Measurements from ENCODE around the gene TRIM26.

Gene TRIM26

DNA sequence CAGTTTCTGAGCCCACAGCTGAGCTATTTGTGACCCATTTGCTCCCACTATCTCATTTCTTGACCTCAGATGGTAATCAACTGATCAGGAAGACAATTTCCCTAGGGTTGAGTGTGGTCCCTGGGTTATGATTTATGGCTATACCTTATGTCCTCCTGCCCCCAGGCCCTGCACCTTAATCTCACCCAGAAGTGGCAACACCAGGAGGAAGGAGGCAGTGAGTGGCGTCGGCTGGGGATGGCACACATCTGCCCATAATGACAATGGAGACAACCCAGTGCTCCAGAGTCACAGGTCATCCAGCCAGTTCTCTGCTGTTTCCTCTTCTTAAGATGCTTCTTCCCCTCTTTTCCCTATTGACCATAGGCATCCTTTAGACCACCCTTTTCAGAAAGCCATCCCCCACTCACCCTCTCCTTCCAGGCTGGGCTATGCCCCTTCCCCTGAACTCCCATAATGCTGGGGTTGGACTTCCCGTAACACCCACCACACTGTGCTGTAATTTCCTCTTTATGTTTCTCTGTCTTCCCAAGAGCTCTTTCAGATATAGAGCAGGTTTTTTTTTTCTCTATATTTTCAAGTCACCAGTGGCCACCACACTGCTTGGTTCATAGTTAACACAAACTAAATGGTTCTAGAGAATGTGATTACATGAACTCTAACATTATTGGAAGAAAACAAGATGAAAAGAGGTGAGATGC lies 60.1 kb downstream of the TRIM26 start:
- Histone ChIP-seq H3K27me3 (ENCODE audit: insufficient read depth, low read length, poor library complexity) (peaks cover 30% of the 10 kb centered on the region), H3K27ac (ENCODE audit: low read length) (no peak overlapping the region), H2AFZ (ENCODE audit: low read depth, low read length) (no peak overlapping the region), H3K4me2 (ENCODE audit: insufficient read depth, low read length) (no peak overlapping the region), H3K4me3 (ENCODE audit: low read depth in 1 of 2, low read length in 2 of 2) (no peak overlapping the region), H3K4me1 (ENCODE audit: insufficient read depth, low read length) (no peaks in the 10 kb centered on the region), H3K79me2 (ENCODE audit: insufficient read depth, low read length) (no peaks in the 10 kb centered on the region), H4K20me1 (ENCODE audit: insufficient read depth, low read length) (peaks cover 2% of the 10 kb centered on the region; the same call in 1 of the 2 replicates), H3K9me3 (ENCODE audit: insufficient read depth, low read length, severe bottlenecking) (no peaks in the 10 kb centered on the region), H3K36me3 (ENCODE audit: insufficient read depth, low read length) (no peaks in the 10 kb centered on the region), H3K9ac (ENCODE audit: low read depth, low read length) (no peak overlapping the region)
- no peak for DNase-seq
- no peak for TF ChIP-seq EZH2 (IDR thresholded peaks at IDR 0.05; ENCODE audit: borderline replicate concordance, low read depth, low read length, severe bottlenecking)
- TF ChIP-seq, protein P1, sequence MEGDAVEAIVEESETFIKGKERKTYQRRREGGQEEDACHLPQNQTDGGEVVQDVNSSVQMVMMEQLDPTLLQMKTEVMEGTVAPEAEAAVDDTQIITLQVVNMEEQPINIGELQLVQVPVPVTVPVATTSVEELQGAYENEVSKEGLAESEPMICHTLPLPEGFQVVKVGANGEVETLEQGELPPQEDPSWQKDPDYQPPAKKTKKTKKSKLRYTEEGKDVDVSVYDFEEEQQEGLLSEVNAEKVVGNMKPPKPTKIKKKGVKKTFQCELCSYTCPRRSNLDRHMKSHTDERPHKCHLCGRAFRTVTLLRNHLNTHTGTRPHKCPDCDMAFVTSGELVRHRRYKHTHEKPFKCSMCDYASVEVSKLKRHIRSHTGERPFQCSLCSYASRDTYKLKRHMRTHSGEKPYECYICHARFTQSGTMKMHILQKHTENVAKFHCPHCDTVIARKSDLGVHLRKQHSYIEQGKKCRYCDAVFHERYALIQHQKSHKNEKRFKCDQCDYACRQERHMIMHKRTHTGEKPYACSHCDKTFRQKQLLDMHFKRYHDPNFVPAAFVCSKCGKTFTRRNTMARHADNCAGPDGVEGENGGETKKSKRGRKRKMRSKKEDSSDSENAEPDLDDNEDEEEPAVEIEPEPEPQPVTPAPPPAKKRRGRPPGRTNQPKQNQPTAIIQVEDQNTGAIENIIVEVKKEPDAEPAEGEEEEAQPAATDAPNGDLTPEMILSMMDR (IDR thresholded peaks at IDR 0.05; ENCODE audit: borderline replicate concordance, extremely low read depth, low read length, poor library complexity, severe bottlenecking) = no peak
- no peak for ATAC-seq (ENCODE audit: insufficient read depth, low read depth)

DNA sequence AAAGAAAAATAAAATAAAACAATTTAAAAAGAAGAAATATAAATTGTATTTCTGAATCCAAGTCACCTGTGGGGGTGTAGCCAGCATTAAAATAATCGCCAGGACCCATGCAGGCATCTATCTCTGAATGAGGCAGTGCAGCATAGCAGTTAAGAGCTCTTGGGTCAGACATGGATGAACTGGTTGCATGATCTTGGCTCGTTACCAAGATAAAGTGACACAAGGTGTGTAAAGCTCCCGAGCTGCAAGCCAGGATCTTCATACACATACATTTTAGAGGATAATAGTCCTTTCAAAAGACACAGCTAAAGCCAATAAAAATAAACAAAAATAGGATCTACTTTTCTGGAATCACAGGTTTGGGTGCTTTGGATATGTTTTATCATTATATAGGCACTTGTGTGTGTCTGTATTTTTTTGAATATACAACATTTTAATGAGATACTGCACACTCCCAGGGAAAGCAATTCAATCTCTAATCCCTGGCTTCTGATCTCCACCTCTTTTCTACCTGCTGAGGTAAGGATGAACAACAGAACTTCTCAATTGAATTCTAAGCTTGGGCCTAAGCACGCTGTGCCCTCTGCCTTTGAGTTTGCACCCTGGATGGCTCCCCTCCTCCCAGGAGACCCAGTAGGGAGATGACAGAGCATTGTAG lies 61.1 kb downstream of the TRIM26 start:
- H3K79me2 ChIP-seq (ENCODE audit: insufficient read depth, low read length) = no peaks in the 10 kb centered on the region
- no peak overlapping the region for H3K27ac ChIP-seq (ENCODE audit: low read length)
- H2AFZ ChIP-seq (ENCODE audit: low read depth, low read length) = no peak overlapping the region
- peaks cover 37% of the 10 kb centered on the region for H3K27me3 ChIP-seq (ENCODE audit: insufficient read depth, low read length, poor library complexity)
- no peak for TF ChIP-seq EZH2 (IDR thresholded peaks at IDR 0.05; ENCODE audit: borderline replicate concordance, low read depth, low read length, severe bottlenecking)
- TF ChIP-seq, protein P1 (IDR thresholded peaks at IDR 0.05; ENCODE audit: borderline replicate concordance, extremely low read depth, low read length, poor library complexity, severe bottlenecking) = no peak
- H3K4me1 ChIP-seq (ENCODE audit: insufficient read depth, low read length) = no peaks in the 10 kb centered on the region
- no peak overlapping the region for H3K4me3 ChIP-seq (ENCODE audit: low read depth in 1 of 2, low read length in 2 of 2)
- DNase-seq = no peak
- no peak overlapping the region for H3K4me2 ChIP-seq (ENCODE audit: insufficient read depth, low read length)
- no peaks in the 10 kb centered on the region for H3K36me3 ChIP-seq (ENCODE audit: insufficient read depth, low read length)
- H3K9me3 ChIP-seq (ENCODE audit: insufficient read depth, low read length, severe bottlenecking) = no peaks in the 10 kb centered on the region
- no peak overlapping the region for H3K9ac ChIP-seq (ENCODE audit: low read depth, low read length)
- H4K20me1 ChIP-seq (ENCODE audit: insufficient read depth, low read length) = peaks cover 2% of the 10 kb centered on the region; the same call in 1 of the 2 replicates
- ATAC-seq (ENCODE audit: insufficient read depth, low read depth) = no peak

DNA sequence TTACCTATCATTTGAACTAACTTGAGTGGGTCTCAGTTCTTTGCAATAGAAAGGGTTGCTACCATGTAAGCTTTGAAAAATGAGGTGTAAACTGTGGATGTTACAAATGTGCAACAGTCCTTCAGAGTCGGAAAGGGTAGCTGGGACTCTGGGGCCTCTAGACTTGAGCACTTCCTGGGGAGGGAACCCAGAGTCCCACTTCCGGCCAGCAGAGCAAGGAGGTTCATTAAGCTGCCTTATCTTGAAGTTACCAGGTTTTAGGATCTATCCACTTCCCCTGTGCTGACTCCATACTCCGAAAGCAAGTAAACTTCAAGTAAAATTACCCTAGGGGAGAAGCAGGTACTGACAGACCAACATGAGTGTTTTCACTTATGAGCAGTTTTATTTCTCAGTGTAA lies 61.6 kb downstream of the TRIM26 start:
- no peak for DNase-seq
- peaks cover 2% of the 10 kb centered on the region; the same call in 1 of the 2 replicates for H4K20me1 ChIP-seq (ENCODE audit: insufficient read depth, low read length)

More for the DNA sequence above, 61.6 kb downstream of the TRIM26 start:
- no peaks in the 10 kb centered on the region for H3K36me3 ChIP-seq (ENCODE audit: insufficient read depth, low read length)
- no peak overlapping the region for H3K27ac ChIP-seq (ENCODE audit: low read length)
- H3K9ac ChIP-seq (ENCODE audit: low read depth, low read length) = no peak overlapping the region
- no peak overlapping the region for H3K4me2 ChIP-seq (ENCODE audit: insufficient read depth, low read length)
- H3K4me1 ChIP-seq (ENCODE audit: insufficient read depth, low read length) = no peaks in the 10 kb centered on the region
- H3K9me3 ChIP-seq (ENCODE audit: insufficient read depth, low read length, severe bottlenecking) = no peaks in the 10 kb centered on the region
- H3K4me3 ChIP-seq (ENCODE audit: low read depth in 1 of 2, low read length in 2 of 2) = no peak overlapping the region
- ATAC-seq (ENCODE audit: insufficient read depth, low read depth) = no peak
- H3K27me3 ChIP-seq (ENCODE audit: insufficient read depth, low read length, poor library complexity) = peaks cover 41% of the 10 kb centered on the region
- H2AFZ ChIP-seq (ENCODE audit: low read depth, low read length) = no peak overlapping the region
- no peaks in the 10 kb centered on the region for H3K79me2 ChIP-seq (ENCODE audit: insufficient read depth, low read length)
- no peak for TF ChIP-seq EZH2 (IDR thresholded peaks at IDR 0.05; ENCODE audit: borderline replicate concordance, low read depth, low read length, severe bottlenecking)
- TF ChIP-seq, protein P1 (IDR thresholded peaks at IDR 0.05; ENCODE audit: borderline replicate concordance, extremely low read depth, low read length, poor library complexity, severe bottlenecking) = no peak

All from DND-41 (cell line).